WTC11 (cell line): Measurements from ENCODE around the gene COL18A1. TPM values are rescaled to one million over a fixed set of nuclear protein-coding genes. Genes with fewer than 3 reads are reported as not detected.
A peak's percentile ranks its signal among the peaks of the same experiment; 100 is the strongest.

ENCODE experiments used
- ATAC-seq: fragments of 200-7000 bp; cut with Tn5 transposase; 2 replicates; pipeline ENCODE4 v1.10.0; 2021; ENCODE audit warnings: mild to moderate bottlenecking, moderate library complexity
- CTCF ChIA-PET: fragments of 300-600 bp; sonication (Branson Sonifier 250); formaldehyde crosslinking; loops from one replicate; lab custom pipeline; 2021; ENCODE audit warnings: antibody characterized with exemption; lab: Charles Lee
- POLR2A ChIA-PET: fragments of 350-600 bp; sonication (Branson Sonifier 250); formaldehyde crosslinking; loops from one replicate; lab custom pipeline; 2021; ENCODE audit warnings: antibody characterized with exemption; lab: Charles Lee
- DNase-seq: peaks from one replicate; pipeline ENCODE4 v3.0.0; 2021; ENCODE audit warnings: low spot score
- H3K27ac Mint-ChIP-seq: 2 replicates; pipeline ENCODE4 v1.8.0; 2021; ENCODE audit warnings: mixed read lengths
- H3K27me3 Mint-ChIP-seq: 2 replicates; pipeline ENCODE4 v1.8.0; 2021; ENCODE audit warnings: low read depth, mild to moderate bottlenecking, moderate library complexity, mixed read lengths
- H3K36me3 Mint-ChIP-seq: 2 replicates; pipeline ENCODE4 v1.8.0; 2021; ENCODE audit warnings: mixed read lengths
- H3K4me1 Mint-ChIP-seq: 2 replicates; pipeline ENCODE4 v1.8.0; 2022; ENCODE audit warnings: mixed read lengths
- H3K4me3 Mint-ChIP-seq: 2 replicates; pipeline ENCODE4 v1.8.0; 2021; ENCODE audit warnings: mild to moderate bottlenecking, moderate library complexity, mixed read lengths
- H3K9me3 Mint-ChIP-seq: 2 replicates; pipeline ENCODE4 v1.8.0; 2021; ENCODE audit warnings: mixed read lengths
- CBFB ChIP-seq: sonication (generic); formaldehyde crosslinking; IDR thresholded peaks from 2 replicates; pipeline ENCODE4 v1.8.1; 2022; ENCODE audit warnings: mild to moderate bottlenecking, low read depth, missing genetic modification reagents
- ESRRA ChIP-seq: sonication (generic); formaldehyde crosslinking; IDR thresholded peaks from 2 replicates; pipeline ENCODE4 v1.8.1; 2022; ENCODE audit warnings: mild to moderate bottlenecking, missing genetic modification reagents, borderline replicate concordance
- FOXK1 ChIP-seq: sonication (generic); formaldehyde crosslinking; IDR thresholded peaks from 2 replicates; pipeline ENCODE4 v1.8.0; 2022; ENCODE audit warnings: mild to moderate bottlenecking, moderate library complexity, missing genetic modification reagents
- GTF2I ChIP-seq: fragments of 250-450 bp; sonication (Bioruptor Pico); conservative IDR thresholded peaks from 2 replicates; pipeline ENCODE4 v1.4.0; 2021; ENCODE audit warnings: mild to moderate bottlenecking
- IRF1 ChIP-seq: sonication (generic); formaldehyde crosslinking; IDR thresholded peaks from 2 replicates; pipeline ENCODE4 v1.8.0; 2023; ENCODE audit warnings: missing genetic modification reagents
- MAX ChIP-seq: sonication (generic); formaldehyde crosslinking; IDR thresholded peaks from 2 replicates; pipeline ENCODE4 v1.8.0; 2022; ENCODE audit warnings: mild to moderate bottlenecking, missing genetic modification reagents
- NR1H2 ChIP-seq: sonication (generic); formaldehyde crosslinking; IDR thresholded peaks from 2 replicates; pipeline ENCODE4 v1.9.0; 2021; ENCODE audit warnings: mild to moderate bottlenecking, moderate library complexity, missing genetic modification reagents
- NR2C2 ChIP-seq: sonication (generic); formaldehyde crosslinking; IDR thresholded peaks from 2 replicates; pipeline ENCODE4 v1.8.0; 2022; ENCODE audit warnings: mild to moderate bottlenecking, missing genetic modification reagents
- PRDM15 ChIP-seq: sonication (generic); formaldehyde crosslinking; IDR thresholded peaks from 2 replicates; pipeline ENCODE4 v1.8.0; 2022; ENCODE audit warnings: missing genetic modification reagents
- PRRX2 ChIP-seq: fragments of 250-450 bp; sonication (Bioruptor Pico); IDR thresholded peaks from 2 replicates; pipeline ENCODE4 v1.8.0; 2021; ENCODE audit warnings: mild to moderate bottlenecking
- SMAD3 ChIP-seq: sonication (generic); formaldehyde crosslinking; IDR thresholded peaks from 2 replicates; pipeline ENCODE4 v1.8.0; 2022; ENCODE audit warnings: missing genetic modification reagents, mild to moderate bottlenecking, borderline replicate concordance
- SP1 ChIP-seq: sonication (generic); formaldehyde crosslinking; conservative IDR thresholded peaks from 2 replicates; pipeline ENCODE4 v1.8.1; 2022; ENCODE audit warnings: missing genetic modification reagents
- TCF7 ChIP-seq: sonication (generic); formaldehyde crosslinking; IDR thresholded peaks from 2 replicates; pipeline ENCODE4 v1.8.0; 2022; ENCODE audit warnings: mild to moderate bottlenecking, low read depth, missing genetic modification reagents, moderate library complexity
- ZNF138 ChIP-seq: sonication (generic); formaldehyde crosslinking; conservative IDR thresholded peaks from 2 replicates; pipeline ENCODE4 v1.8.1; 2022; ENCODE audit warnings: mild to moderate bottlenecking, moderate library complexity, missing genetic modification reagents
- ZNF263 ChIP-seq: sonication (generic); formaldehyde crosslinking; IDR thresholded peaks from 2 replicates; pipeline ENCODE4 v1.8.1; 2022; ENCODE audit warnings: low read depth, mild to moderate bottlenecking, moderate library complexity, missing genetic modification reagents
- ZNF396 ChIP-seq: fragments of 250-450 bp; sonication (Bioruptor Pico); IDR thresholded peaks from 2 replicates; pipeline ENCODE4 v1.8.0; 2021; ENCODE audit warnings: mild to moderate bottlenecking, moderate library complexity, borderline replicate concordance
- ZNF423 ChIP-seq: fragments of 250-450 bp; sonication (Bioruptor Pico); IDR thresholded peaks from 2 replicates; pipeline ENCODE4 v2.1.2; 2022; ENCODE audit warnings: mild to moderate bottlenecking, moderate library complexity
- total RNA-seq: library from RNA; stranded (reverse); gene quantifications from 3 replicates; pipeline ENCODE4 v1.2.3, GENCODE V29; 2021
- TF ChIP-seq, protein P1 (sequence below): sonication (generic); formaldehyde crosslinking; IDR thresholded peaks from 2 replicates; pipeline ENCODE4 v1.8.1; 2022; ENCODE audit warnings: mild to moderate bottlenecking, missing genetic modification reagents, moderate library complexity, borderline replicate concordance
- TF ChIP-seq, protein P2 (sequence below): fragments of 200-600 bp; IDR thresholded peaks from 2 replicates; pipeline ENCODE4 v1.8.0; 2022; ENCODE audit warnings: antibody characterized with exemption
- TF ChIP-seq, protein P3 (sequence below): sonication (generic); formaldehyde crosslinking; IDR thresholded peaks from 2 replicates; pipeline ENCODE4 v1.8.0; 2023; ENCODE audit warnings: mild to moderate bottlenecking, missing genetic modification reagents
- TF ChIP-seq, protein P4 (sequence below): sonication (generic); formaldehyde crosslinking; IDR thresholded peaks from 2 replicates; pipeline ENCODE4 v1.8.1; 2023; ENCODE audit warnings: mild to moderate bottlenecking, missing genetic modification reagents

COL18A1 gene
- total RNA-seq, 1 experiment from 2014 or later = 231 TPM

- peaks cover 25% of the 10 kb centered on the region for H3K4me1 Mint-ChIP-seq
- CTCF ChIA-PET = interaction anchor here (0.6 to 2.0 kb wide), 3 partner anchors 14 to 119 kb away, joined by 3 to 6 read pairs (median 4); no protein-coding TSS in a partner anchor
- H3K36me3 Mint-ChIP-seq = no peaks in the 10 kb centered on the region
- TF ChIP-seq, protein P1, sequence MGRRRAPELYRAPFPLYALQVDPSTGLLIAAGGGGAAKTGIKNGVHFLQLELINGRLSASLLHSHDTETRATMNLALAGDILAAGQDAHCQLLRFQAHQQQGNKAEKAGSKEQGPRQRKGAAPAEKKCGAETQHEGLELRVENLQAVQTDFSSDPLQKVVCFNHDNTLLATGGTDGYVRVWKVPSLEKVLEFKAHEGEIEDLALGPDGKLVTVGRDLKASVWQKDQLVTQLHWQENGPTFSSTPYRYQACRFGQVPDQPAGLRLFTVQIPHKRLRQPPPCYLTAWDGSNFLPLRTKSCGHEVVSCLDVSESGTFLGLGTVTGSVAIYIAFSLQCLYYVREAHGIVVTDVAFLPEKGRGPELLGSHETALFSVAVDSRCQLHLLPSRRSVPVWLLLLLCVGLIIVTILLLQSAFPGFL = no peak
- no peak for TF ChIP-seq TCF7 (CRISPR knock-in tag)
- no peak for TF ChIP-seq ZNF396
- no peak for TF ChIP-seq IRF1 (CRISPR knock-in tag)
- TF ChIP-seq ESRRA (CRISPR knock-in tag) = no peak
- TF ChIP-seq SMAD3 (CRISPR knock-in tag) = no peak
- no peak for TF ChIP-seq CBFB (CRISPR knock-in tag)
- TF ChIP-seq ZNF423 = peak; percentile 89
- no peak for TF ChIP-seq PRDM15 (CRISPR knock-in tag)
- TF ChIP-seq SP1 (CRISPR knock-in tag) = peak; percentile 74
- TF ChIP-seq, protein P2, sequence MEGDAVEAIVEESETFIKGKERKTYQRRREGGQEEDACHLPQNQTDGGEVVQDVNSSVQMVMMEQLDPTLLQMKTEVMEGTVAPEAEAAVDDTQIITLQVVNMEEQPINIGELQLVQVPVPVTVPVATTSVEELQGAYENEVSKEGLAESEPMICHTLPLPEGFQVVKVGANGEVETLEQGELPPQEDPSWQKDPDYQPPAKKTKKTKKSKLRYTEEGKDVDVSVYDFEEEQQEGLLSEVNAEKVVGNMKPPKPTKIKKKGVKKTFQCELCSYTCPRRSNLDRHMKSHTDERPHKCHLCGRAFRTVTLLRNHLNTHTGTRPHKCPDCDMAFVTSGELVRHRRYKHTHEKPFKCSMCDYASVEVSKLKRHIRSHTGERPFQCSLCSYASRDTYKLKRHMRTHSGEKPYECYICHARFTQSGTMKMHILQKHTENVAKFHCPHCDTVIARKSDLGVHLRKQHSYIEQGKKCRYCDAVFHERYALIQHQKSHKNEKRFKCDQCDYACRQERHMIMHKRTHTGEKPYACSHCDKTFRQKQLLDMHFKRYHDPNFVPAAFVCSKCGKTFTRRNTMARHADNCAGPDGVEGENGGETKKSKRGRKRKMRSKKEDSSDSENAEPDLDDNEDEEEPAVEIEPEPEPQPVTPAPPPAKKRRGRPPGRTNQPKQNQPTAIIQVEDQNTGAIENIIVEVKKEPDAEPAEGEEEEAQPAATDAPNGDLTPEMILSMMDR = peak; percentile 83
- TF ChIP-seq FOXK1 (CRISPR knock-in tag) = peak; percentile 52; the same call in 1 of the 2 replicates
- peak; percentile 27; the same call in 1 of the 2 replicates for TF ChIP-seq MAX (CRISPR knock-in tag)
- no peak for TF ChIP-seq GTF2I
- TF ChIP-seq, all 79 proteins: peak for 5
- H3K27me3 Mint-ChIP-seq = peaks cover 7% of the 10 kb centered on the region; the same call in 1 of the 2 replicates
- peak; percentile 80 for DNase-seq
- ATAC-seq = peak; percentile 18
- H3K4me3 Mint-ChIP-seq = peak overlapping the region; percentile 79
- POLR2A ChIA-PET = no interaction called here
- H3K27ac Mint-ChIP-seq = peak overlapping the region; percentile 2; the same call in 1 of the 2 replicates
- H3K9me3 Mint-ChIP-seq = no peaks in the 10 kb centered on the region
These were observed 149.7 kb downstream of the COL18A1 start for GRCh38 chr21:45554477-45555175.

GRCh38 chr21:45555251-45555556 is 150.2 kb downstream of the COL18A1 start:
- H3K4me3 Mint-ChIP-seq = no peak overlapping the region
- peaks cover 28% of the 10 kb centered on the region for H3K4me1 Mint-ChIP-seq
- ATAC-seq (no peak), DNase-seq (peak; percentile 52)
- H3K9me3 Mint-ChIP-seq = no peaks in the 10 kb centered on the region
- peaks cover 7% of the 10 kb centered on the region; the same call in 1 of the 2 replicates for H3K27me3 Mint-ChIP-seq
- no peak overlapping the region for H3K27ac Mint-ChIP-seq
- no peaks in the 10 kb centered on the region for H3K36me3 Mint-ChIP-seq
- CTCF ChIA-PET = interaction anchor here (0.6 to 2.2 kb wide), 21 partner anchors 12 to 352 kb away, joined by 3 to 43 read pairs (median 6); partner anchors contain the start of genes POFUT2 and SLC19A1
- POLR2A ChIA-PET = no interaction called here
- no peak for TF ChIP-seq ZNF138
- no peak for TF ChIP-seq NR1H2 (CRISPR knock-in tag)
- no peak for TF ChIP-seq PRRX2 (CRISPR knock-in tag)
- TF ChIP-seq, protein P3, sequence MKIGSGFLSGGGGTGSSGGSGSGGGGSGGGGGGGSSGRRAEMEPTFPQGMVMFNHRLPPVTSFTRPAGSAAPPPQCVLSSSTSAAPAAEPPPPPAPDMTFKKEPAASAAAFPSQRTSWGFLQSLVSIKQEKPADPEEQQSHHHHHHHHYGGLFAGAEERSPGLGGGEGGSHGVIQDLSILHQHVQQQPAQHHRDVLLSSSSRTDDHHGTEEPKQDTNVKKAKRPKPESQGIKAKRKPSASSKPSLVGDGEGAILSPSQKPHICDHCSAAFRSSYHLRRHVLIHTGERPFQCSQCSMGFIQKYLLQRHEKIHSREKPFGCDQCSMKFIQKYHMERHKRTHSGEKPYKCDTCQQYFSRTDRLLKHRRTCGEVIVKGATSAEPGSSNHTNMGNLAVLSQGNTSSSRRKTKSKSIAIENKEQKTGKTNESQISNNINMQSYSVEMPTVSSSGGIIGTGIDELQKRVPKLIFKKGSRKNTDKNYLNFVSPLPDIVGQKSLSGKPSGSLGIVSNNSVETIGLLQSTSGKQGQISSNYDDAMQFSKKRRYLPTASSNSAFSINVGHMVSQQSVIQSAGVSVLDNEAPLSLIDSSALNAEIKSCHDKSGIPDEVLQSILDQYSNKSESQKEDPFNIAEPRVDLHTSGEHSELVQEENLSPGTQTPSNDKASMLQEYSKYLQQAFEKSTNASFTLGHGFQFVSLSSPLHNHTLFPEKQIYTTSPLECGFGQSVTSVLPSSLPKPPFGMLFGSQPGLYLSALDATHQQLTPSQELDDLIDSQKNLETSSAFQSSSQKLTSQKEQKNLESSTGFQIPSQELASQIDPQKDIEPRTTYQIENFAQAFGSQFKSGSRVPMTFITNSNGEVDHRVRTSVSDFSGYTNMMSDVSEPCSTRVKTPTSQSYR = no peak
- no peak for TF ChIP-seq NR2C2 (CRISPR knock-in tag)
- TF ChIP-seq GTF2I = no peak
- no peak for TF ChIP-seq ESRRA (CRISPR knock-in tag)
- TF ChIP-seq, protein P4, sequence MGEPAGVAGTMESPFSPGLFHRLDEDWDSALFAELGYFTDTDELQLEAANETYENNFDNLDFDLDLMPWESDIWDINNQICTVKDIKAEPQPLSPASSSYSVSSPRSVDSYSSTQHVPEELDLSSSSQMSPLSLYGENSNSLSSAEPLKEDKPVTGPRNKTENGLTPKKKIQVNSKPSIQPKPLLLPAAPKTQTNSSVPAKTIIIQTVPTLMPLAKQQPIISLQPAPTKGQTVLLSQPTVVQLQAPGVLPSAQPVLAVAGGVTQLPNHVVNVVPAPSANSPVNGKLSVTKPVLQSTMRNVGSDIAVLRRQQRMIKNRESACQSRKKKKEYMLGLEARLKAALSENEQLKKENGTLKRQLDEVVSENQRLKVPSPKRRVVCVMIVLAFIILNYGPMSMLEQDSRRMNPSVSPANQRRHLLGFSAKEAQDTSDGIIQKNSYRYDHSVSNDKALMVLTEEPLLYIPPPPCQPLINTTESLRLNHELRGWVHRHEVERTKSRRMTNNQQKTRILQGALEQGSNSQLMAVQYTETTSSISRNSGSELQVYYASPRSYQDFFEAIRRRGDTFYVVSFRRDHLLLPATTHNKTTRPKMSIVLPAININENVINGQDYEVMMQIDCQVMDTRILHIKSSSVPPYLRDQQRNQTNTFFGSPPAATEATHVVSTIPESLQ (CRISPR knock-in tag) = no peak
- TF ChIP-seq ZNF263 = no peak
